Pancreas (tissue), 10 donors: ENCODE results near the gene TLE5. TPM values are rescaled to one million over a fixed set of nuclear protein-coding genes. Genes with fewer than 3 reads are reported as not detected.

Source experiments
- ATAC-seq, 4 donors: fragments of 200-7000 bp; cut with Tn5 transposase; one replicate each; pipeline versions ENCODE4 v1.8.0 to v1.9.1; 2020; ENCODE audit warnings: mild to moderate bottlenecking in 4 of 4, moderate library complexity in 4 of 4
- DNase-seq, 6 donors: peaks; one replicate each; pipeline ENCODE4 v3.0.0-alpha.2; 2020
- FAIRE-seq: peaks from 2 replicates; lab custom pipeline; 2012; peaks lifted over from hg19 to GRCh38; lab: Jason Lieb, UNC
- H3K27ac ChIP-seq, 4 donors: fragments of 200-600 bp; sonication (generic); 1 replicate in 3 of 4; 2 replicates in 1 of 4; pipeline versions ENCODE4 v1.5.0 to v1.8.0; 2020
- H3K27me3 ChIP-seq, 4 donors: fragments of 200-600 bp; one replicate each; pipeline ENCODE4 v1.8.0; 2021
- H3K36me3 ChIP-seq, 3 donors: fragments of 200-600 bp; sonication (generic) in 1 of 3; one replicate each; pipeline versions ENCODE4 v1.5.0 to v1.8.0; 2020 to 2021
- H3K4me1 ChIP-seq, 3 donors: fragments of 200-600 bp; one replicate each; pipeline ENCODE4 v1.8.0; 2021
- H3K4me3 ChIP-seq, 4 donors: fragments of 200-600 bp; sonication (generic) in 2 of 4; one replicate each; pipeline versions ENCODE4 v1.5.0 to v1.8.0; 2020 to 2021
- H3K9me3 ChIP-seq, 4 donors: fragments of 200-600 bp; one replicate each; pipeline ENCODE4 v1.8.0; 2021
- WGBS, 2 donors: extraction: QIAGEN DNeasy Blood & Tissue Kit; methylation state at CpG; one replicate each; pipeline ENCODE4 v1.1.7; 2013; 5-methylcytosine and 5-hydroxymethylcytosine counted together
- intact Hi-C, 3 donors: fragments of 100-400 bp; cut with DNase I; formaldehyde crosslinking; loops; one replicate each; pipeline versions ENCODE4 v1.11.1 to v1.14.2; 2022
- polyA plus RNA-seq, 2 donors: library from polyadenylated mRNA; stranded (reverse); fragments of 200-250 nt; gene quantifications; one replicate each; pipeline ENCODE4 v1.2.3, GENCODE V29; 2013
- total RNA-seq, 6 donors: library from RNA; stranded (reverse); fragmentation: NEBNext Ultra II Directional in 4 of 6; extraction: Animal tissue kit (Norgen Biotek cat#: 25700) in 4 of 6; gene quantifications; one replicate each; pipeline versions ENCODE4 v1.2.1 to v1.2.4, GENCODE V29; 2021 to 2023
- TF ChIP-seq, protein P1 (sequence below), 4 donors: fragments of 200-600 bp; sonication (generic) in 3 of 4; IDR thresholded peaks; one replicate each; pipeline versions ENCODE4 v1.5.0 to v1.8.0; 2021; ENCODE audit warnings: antibody characterized with exemption in 4 of 4
- donor health status: healthy with polysubstance abuse.
- donor health status: DM: no; HTN: no; CAD: no; lungs with moderate emphysema.
- donor health status: DM: no; HTN: no; CAD: no.
- donor health status: control.
- donor health status: control.
- donor health status: Bipolar disorder and iron deficiency.
- donor health status: DM: yes; HTN: yes; CAD: no.
- donor health status: DM: no; HTN: no; CAD: no.
- donor health status: DM: no; HTN: no; CAD: no.
- donor health status: DM: yes; HTN: yes; CAD: no.

The TLE5 gene
- total and polyA plus RNA-seq, 8 donors = 165 to 573 (median 229) TPM

DNA sequence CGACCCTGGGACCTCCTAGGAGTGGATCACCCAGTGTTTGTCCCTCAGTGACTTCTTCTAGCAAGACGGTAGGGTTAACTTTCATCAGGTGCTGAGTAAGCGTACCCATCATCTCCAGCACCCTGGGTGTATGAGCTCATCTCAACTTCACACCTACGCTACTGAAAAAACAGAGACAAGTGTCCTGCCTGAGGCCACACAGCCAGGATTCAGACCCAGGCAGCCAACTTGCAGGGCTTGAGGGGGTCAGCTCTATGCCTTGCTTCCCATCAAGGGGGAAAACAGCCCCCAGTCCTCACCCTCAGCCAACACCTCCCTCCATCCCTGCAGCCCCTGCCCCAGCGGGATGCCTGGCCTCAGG lies 37.8 kb downstream of the TLE5 start:
- Histone ChIP-seq H3K4me1 (peaks cover 0 to under 1% (median 0%) of the 10 kb centered on the region in 3 donors), H3K9me3 (no peaks in the 10 kb centered on the region), H3K4me3 (no peak overlapping the region), H3K27me3 (no peaks in the 10 kb centered on the region), H3K27ac (no peak overlapping the region), H3K36me3 (no peaks in the 10 kb centered on the region)
- 83 to 86% methylated on average over 5 of the region's 5 CpGs for WGBS, 2 donors
- intact Hi-C loops = no loop called here
- TF ChIP-seq, protein P1, sequence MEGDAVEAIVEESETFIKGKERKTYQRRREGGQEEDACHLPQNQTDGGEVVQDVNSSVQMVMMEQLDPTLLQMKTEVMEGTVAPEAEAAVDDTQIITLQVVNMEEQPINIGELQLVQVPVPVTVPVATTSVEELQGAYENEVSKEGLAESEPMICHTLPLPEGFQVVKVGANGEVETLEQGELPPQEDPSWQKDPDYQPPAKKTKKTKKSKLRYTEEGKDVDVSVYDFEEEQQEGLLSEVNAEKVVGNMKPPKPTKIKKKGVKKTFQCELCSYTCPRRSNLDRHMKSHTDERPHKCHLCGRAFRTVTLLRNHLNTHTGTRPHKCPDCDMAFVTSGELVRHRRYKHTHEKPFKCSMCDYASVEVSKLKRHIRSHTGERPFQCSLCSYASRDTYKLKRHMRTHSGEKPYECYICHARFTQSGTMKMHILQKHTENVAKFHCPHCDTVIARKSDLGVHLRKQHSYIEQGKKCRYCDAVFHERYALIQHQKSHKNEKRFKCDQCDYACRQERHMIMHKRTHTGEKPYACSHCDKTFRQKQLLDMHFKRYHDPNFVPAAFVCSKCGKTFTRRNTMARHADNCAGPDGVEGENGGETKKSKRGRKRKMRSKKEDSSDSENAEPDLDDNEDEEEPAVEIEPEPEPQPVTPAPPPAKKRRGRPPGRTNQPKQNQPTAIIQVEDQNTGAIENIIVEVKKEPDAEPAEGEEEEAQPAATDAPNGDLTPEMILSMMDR (IDR thresholded peaks at IDR 0.05) = no peak
- ATAC-seq (no peak), FAIRE-seq (no peak), DNase-seq (no peak)

DNA sequence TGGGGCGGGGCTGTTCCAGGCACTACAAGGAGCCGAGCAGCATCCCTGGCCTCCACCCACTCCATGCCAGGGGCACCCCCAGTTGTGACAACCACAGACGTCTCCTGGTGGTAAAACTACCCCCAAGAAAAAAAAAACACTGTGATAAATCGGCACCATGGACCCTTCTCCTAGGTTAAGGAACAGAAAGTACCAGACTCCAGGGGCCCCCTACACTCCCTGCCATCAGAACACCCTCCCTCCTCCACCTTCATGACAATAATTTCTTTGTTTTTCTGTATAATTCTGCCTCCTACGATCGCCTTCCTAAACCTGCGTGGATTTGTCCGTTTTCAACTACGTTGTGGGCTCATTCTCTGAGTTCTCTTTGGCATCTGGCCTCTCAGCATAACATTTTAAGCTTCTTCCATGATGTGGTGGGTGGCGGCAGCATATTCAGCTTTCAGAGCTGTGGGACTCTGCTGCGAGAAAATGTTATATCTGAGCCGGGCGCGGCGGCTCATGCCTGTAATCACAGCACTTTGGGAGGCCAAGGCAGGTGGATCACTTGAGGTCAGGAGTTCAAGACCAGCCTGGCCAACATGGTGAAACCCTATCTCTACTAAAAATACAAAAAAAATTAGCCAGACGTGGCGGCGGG lies 41.9 kb downstream of the TLE5 start:
- intact Hi-C loops = no loop called here
- WGBS, 2 donors = 89% methylated on average over 18 of the region's 18 CpGs
- FAIRE-seq (no peak), DNase-seq (no peak), ATAC-seq (no peak)
- no peaks in the 10 kb centered on the region for H3K36me3 ChIP-seq
- H3K4me1 ChIP-seq = no peaks in the 10 kb centered on the region
- TF ChIP-seq, protein P1 (IDR thresholded peaks at IDR 0.05) = no peak
- no peaks in the 10 kb centered on the region for H3K27me3 ChIP-seq
- no peaks in the 10 kb centered on the region for H3K9me3 ChIP-seq
- H3K27ac ChIP-seq = no peak overlapping the region
- no peak overlapping the region for H3K4me3 ChIP-seq

DNA sequence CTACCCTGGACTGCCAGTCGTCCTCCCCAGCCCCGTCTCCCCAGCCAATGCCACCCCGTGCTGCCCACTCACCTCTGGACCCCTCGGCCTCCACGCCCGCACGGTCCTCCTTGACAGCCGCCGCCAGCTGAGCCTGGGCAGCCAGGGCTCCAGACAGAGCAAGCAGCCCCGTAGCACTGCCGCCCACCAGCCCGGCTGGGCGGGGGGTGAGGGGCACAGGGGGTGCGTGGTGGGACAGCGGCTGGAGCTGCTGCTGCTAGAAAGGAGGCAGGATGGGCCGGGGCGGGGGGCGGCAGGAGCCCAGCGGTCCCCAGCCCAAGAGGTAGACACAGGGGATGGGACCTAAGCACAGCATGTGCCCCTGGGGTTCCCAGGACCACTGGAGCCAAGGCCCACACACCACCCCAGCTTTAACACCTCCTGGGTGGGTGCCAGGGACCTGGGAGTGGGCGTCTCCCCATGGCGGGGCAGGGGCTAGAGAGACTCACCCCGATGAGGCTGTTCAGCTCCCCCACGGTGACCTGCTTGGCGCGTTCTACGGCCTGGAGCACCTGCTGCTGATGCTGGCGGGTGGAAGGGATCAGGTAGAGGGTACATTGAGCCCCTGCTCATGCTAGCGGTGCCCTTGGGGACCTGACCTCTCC lies 43.0 kb downstream of the TLE5 start:
- H3K36me3 ChIP-seq = no peaks in the 10 kb centered on the region
- no peaks in the 10 kb centered on the region for H3K9me3 ChIP-seq
- TF ChIP-seq, protein P1 (IDR thresholded peaks at IDR 0.05) = no peak
- no peaks in the 10 kb centered on the region for H3K4me1 ChIP-seq
- no peak for ATAC-seq
- peak in 1 of 6 donors; percentile 71 for DNase-seq
- no peak overlapping the region for H3K27ac ChIP-seq
- intact Hi-C loops = no loop called here
- FAIRE-seq = no peak
- H3K4me3 ChIP-seq = no peak overlapping the region
- no peaks in the 10 kb centered on the region for H3K27me3 ChIP-seq
- 93 to 96% methylated on average over 25 to 28 of the region's 28 CpGs for WGBS, 2 donors

GRCh38 chr19:3017923-3018322 lies 44.4 kb downstream of the TLE5 start:
- WGBS, 2 donors = 96 to 99% methylated on average over 7 of the region's 7 CpGs
- TF ChIP-seq, protein P1 (IDR thresholded peaks at IDR 0.05) = no peak
- Histone ChIP-seq H3K9me3 (no peaks in the 10 kb centered on the region), H3K4me1 (peaks cover 0 to 2% (median 0%) of the 10 kb centered on the region in 3 donors), H3K27ac (no peak overlapping the region), H3K27me3 (no peaks in the 10 kb centered on the region), H3K36me3 (no peaks in the 10 kb centered on the region), H3K4me3 (no peak overlapping the region)
- FAIRE-seq (no peak), DNase-seq (no peak), ATAC-seq (no peak)
- intact Hi-C loops = no loop called here
